Mesenteric fat pad (tissue), 1 donor: ENCODE measurements around the gene OR9A4. TPM values are rescaled to one million over a fixed set of nuclear protein-coding genes. Genes with fewer than 3 reads are reported as not detected.
"Not testable (repeated sequence)": the region's sequence is repeated elsewhere in the genome, so short reads cannot be mapped to it uniquely, and the experiment has no call there.

Source experiments
- DNase-seq: peaks from one replicate; pipeline ENCODE4 v3.0.0-alpha.2; 2020; ENCODE audit warnings: low spot score
- long read RNA-seq: library from polyadenylated mRNA; unstranded; transcript quantifications from one replicate; pipeline ENCODE4 v2.0.0, GENCODE V29; 2020
- total RNA-seq: library from RNA; stranded (reverse); fragmentation: NEBNext Ultra II Directional; extraction: Animal tissue kit (Norgen Biotek cat#: 25700); gene quantifications from one replicate; pipeline ENCODE4 v1.2.1, GENCODE V29; 2021
- donor health status: DM: yes; HTN: yes; CAD: no.

Gene OR9A4
- not detected for total RNA-seq
- long read RNA-seq, result 0 reads

DNA sequence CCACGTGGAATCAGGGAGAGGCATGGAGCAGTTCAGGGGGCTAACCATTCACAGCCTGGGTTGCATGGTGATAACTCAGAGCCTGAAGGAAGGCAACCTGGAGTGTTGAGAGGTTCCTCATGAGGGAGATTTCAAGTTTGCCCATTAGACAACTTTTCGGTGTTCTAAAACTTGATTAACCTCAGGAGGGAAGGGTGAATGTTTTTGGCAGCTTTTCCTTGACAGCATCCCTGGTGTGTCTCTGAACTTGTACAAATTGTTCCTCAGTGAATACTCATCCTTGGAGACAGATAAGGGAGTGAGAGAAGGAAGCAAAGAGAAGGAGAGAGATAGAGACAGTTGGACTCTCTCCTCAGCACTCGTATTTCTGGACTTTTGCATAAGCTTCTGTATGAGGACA, at the start of gene OR9A4:
TSS of gene OR9A4 (plus strand) at position 301 of the 400 bp plus-strand sequence. CDS start 2,477 bp downstream, outside the sequence.
- no peak for DNase-seq

DNA sequence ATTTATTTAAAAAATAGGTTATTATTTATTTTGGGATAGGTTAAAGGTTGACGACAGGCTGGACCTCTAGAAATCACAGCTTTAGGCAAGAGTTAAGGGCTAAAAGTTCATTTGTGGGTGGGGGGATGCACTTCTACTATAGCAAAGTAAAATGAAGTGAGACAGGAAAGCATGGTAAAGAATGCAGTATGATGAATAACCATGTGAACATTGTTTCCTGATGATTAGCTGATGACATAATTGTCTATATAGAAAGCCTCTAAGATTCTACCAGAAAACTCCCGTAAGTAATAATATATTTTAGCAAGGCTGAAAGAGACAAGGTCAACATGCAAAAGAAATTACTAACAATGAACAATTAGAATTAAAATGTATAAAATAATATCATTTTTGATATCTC, 49.2 kb upstream of the OR9A4 start:
- DNase-seq, result no peak

- DNase-seq, result no peak
Observed at GRCh38 chr7:141872931-141873330, 43.3 kb upstream of the OR9A4 start.

- no peak for DNase-seq
Observed at GRCh38 chr7:141874787-141875186, 41.4 kb upstream of the OR9A4 start.

GRCh38 chr7:141875453-141875852, 40.7 kb upstream of the OR9A4 start:
- DNase-seq, result no peak

GRCh38 chr7:141876371-141876770, 39.8 kb upstream of the OR9A4 start:
- DNase-seq, result no peak

DNA sequence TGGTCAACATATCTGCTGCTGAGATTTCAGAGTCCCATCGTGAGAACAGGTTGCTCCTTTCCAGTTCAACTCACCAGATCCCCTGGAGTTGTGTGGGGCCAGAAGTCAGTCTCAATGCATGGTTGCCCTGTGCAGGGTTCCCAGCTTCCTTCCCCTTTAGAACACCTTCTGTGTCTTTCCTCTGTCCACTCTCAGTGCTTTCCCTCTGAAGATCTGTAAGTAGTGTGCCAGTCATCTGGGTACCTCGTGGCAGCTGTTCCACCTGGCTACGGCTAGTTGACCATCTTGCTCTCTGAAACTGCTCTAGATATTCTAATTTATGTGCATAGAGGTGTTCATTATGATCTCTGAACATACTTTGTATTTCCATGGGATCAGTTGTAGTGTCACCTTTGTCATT, 38.8 kb upstream of the OR9A4 start:
- no peak for DNase-seq

GRCh38 chr7:141880960-141881359, 35.2 kb upstream of the OR9A4 start:
- no peak for DNase-seq

DNA sequence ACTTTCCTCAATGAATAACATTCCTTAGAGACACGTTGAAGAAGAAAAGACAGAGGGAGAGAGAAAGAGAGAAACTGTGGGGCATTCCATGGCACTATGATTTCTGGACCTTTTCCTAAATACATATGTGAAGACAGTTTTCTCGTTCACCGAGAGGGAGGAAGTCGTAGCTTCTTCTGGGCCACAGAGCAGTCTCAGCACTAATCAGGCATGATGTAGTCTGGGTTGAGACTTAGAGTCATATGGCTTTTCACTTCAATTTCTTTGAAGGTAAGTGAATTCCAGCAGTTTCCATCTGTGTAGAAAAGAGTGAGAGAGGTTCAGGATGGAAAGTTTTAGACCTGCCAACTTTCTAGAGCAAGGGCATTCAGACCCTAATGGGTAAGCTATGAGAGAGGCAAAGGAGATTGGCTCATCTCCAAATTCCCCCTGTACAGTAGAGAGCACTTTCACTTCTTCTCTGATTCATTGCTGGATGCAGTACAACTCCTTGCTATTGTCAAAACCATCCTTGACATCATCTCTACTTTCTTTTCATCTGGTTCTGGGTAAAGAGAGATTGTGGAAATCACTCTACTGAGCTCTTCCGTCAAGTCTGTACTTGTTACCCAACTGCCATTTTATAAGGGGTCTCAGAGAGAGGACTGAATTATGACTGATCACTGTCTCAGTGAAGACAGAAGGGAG, 31.5 kb upstream of the OR9A4 start:
- no peak for DNase-seq

DNA sequence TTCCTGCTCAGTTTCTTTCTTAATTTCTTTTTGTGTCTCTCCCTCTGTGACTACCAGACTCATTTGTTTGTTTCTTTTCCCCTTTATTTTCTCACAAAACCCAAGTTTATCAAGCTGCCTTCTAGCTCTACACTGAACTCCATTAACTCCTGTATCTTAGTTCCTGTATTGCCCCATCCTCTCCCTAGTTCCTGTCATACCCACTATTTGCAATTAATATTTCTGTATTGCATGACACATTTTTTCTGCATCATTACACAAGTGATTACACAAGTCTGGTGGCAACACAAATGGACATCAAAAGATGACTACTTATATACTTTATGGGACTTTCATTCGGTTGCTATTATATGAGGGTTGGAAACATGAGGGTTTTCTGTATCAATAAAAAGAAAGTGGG, 26.9 kb upstream of the OR9A4 start:
- no peak for DNase-seq

GRCh38 chr7:141891336-141891735, 24.9 kb upstream of the OR9A4 start:
- DNase-seq, result no peak

GRCh38 chr7:141899366-141899765, 16.8 kb upstream of the OR9A4 start:
- not testable (repeated sequence) for DNase-seq

DNA sequence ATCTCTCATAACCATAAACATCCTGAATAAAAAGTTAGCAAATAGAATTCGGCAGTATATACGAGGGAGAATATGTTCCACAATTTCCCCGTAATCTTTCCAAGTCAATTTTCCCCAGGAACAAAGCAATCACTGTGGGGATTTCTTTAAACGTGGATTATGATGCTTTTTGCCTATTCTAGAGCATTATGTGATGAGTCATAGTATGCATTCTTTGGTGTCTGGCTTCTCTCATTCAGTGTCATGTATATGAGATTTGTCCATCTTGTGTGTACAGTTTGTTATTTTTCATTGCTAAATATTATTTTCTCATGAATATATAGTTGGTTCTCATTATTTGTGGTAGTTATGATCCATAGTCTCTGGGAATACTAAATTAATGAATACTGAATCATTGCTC, 9.9 kb upstream of the OR9A4 start:
- DNase-seq, result no peak

- DNase-seq, result no peak
Observed at GRCh38 chr7:141911391-141911790, 4.8 kb upstream of the OR9A4 start.

DNA sequence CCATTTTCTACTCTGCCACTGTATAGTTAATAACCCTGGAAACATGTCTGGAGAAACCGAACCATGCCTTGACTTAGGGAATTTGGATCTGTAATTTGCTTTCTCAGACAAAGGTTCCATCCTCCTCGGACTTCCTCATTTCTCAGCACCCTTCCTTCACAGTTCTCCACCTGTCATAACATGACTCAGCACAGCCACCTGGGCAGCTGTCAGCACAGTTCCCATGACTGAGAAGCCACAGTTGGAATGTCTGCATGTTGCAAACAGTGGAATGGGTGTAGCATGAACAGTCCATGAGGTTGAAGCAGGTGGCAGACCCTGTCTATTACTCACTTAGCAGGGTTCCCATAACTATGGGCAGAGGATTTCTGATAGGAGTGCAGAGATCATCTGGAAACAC, 634 bp upstream of the OR9A4 start:
- DNase-seq, result no peak

- DNase-seq, result no peak
Observed at GRCh38 chr7:141920281-141920680, 4.1 kb downstream of the OR9A4 start.

DNA sequence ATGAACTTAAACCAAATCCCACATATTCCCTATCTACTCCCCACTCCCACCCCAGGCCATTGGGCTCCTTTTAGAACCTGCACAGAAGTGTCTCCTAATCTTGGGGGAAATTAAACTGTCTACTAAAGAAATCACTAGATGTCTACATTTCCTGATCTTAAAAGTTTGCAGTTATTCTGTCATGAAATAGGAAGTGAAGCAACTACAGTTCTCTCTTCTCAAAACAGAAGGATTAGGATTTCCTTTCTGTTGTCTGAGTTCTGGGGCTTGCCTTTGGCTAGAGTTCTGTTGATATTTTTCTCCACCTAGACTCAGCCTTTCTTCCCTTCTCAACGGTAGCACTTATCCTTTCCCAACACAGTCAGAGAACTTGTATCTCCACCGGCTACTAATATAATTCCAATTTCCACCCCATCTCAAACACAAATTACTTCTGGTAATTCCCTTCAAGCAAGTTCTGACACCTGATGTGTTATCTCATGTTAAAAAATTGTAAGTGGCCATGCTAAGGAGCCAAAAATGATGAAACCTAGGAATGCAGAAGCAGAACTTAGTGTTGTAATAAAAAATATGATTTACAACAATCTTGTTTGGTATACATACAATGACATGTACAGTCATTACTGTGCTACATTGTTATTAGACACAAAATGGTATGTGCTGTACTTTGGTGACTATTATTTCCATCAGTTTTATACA, 12.1 kb downstream of the OR9A4 start:
- DNase-seq, result no peak

- no peak for DNase-seq
Observed at GRCh38 chr7:141928845-141929195, 12.6 kb downstream of the OR9A4 start.

DNA sequence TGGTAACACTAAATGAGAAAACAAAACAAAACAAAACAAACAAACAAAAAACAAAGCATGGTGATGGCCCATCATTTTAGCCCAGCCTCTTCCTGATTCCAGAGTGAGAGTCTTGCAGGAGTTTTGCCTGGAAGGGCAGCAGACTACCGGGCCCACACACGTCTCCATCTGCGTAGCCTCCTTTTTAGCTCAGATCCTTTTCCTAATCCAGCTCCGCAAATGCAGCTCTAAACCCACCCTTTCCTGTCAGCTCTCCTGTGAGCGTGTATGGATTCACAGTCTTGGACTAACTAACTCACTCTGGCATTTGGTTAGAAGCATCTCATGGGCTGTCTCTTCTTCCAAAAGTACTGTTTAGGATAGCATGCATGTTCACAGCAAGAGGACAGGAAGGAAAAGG, 14.0 kb downstream of the OR9A4 start:
- DNase-seq, result no peak

DNA sequence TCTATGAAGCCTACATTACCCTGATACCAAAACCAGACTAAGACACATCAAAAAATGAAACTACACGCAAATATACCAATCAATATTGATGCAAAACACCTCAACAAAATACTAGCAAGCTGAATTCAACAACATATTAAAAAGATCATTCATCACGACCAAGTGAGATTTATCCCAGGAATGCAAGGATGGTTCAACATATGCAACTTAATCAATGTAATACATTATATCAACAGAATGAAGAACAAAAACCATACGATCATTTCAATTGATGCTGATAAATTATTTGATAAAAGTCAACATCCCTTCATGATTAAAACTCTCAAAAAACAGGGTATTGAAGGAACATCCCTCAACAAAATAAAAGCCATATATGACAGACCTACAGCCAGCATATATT, 24.9 kb downstream of the OR9A4 start:
- DNase-seq, result no peak

DNA sequence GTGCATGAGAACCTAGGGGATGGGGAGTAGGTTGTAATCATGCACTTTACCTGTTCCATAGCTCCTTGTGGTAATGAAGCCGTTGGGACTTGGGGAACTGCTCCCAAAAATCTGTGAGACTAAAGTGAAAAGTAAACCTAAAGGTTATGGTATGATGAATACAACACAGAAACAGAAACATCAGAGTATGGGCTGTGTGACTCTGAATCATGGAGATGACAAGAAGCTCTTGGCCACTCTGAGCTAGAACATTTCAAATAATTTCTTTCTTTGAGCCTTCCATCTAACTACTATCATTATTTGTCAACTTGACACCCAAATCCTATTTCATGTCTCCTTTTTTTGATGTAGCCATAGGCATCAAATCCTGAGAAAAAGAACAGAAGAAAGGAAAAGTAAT, 27.6 kb downstream of the OR9A4 start:
- DNase-seq, result no peak

- DNase-seq, result no peak
Observed at GRCh38 chr7:141944811-141945210, 28.6 kb downstream of the OR9A4 start.

DNA sequence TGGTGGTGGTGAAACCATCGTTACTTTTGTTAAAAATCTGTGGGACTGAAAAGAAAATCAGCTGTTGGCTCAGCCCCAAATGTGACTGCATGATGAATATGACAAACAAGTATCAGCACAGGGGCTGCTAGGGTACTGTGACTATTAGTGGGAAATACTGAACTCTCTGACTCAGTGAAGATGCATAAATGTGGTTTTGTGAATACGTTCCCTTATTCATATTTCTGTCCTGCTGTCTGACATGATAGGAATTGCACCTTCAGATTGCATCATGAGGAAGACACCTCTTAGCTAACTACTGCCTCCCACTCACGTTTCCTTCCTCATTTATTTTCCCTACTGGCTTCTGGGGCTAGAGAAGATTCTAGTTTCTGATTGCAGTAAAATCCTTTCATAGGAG, 29.2 kb downstream of the OR9A4 start:
- DNase-seq, result no peak
